Astrocyte (in vitro differentiated cells and primary cell): ENCODE results near the gene ZMYND11. TPM values are rescaled to one million over a fixed set of nuclear protein-coding genes. Genes with fewer than 3 reads are reported as not detected.

Experiments used
- DNase-seq: peaks from one replicate; pipeline ENCODE4 v3.0.0-alpha.2; 2010; ENCODE audit warnings: low read depth
- FAIRE-seq: peaks from 2 replicates; lab custom pipeline; 2011; peaks lifted over from hg19 to GRCh38; lab: Jason Lieb, UNC
- H2AFZ ChIP-seq: 2 replicates; pipeline ENCODE4 v1.6.0; 2012; ENCODE audit warnings: low read depth, low read length, inconsistent platforms
- H3K27ac ChIP-seq: 2 replicates; pipeline ENCODE4 v1.5.1; 2011; ENCODE audit warnings: low read depth, low read length, inconsistent platforms
- H3K27me3 ChIP-seq: 2 replicates; pipeline ENCODE4 v1.6.0; 2011; ENCODE audit warnings: low read length, inconsistent platforms; ENCODE audit not compliant: insufficient read depth
- H3K36me3 ChIP-seq: 2 replicates; pipeline ENCODE4 v1.5.1; 2011; ENCODE audit warnings: low read length, inconsistent platforms; ENCODE audit not compliant: insufficient read depth
- H3K4me1 ChIP-seq: 2 replicates; pipeline ENCODE4 v1.5.1; 2011; ENCODE audit warnings: low read length, inconsistent platforms; ENCODE audit not compliant: insufficient read depth
- H3K4me2 ChIP-seq: 2 replicates; pipeline ENCODE4 v1.6.0; 2012; ENCODE audit warnings: low read length, inconsistent platforms
- H3K4me3 ChIP-seq: 2 replicates; pipeline ENCODE4 v1.5.1; 2011; ENCODE audit warnings: low read depth, mild to moderate bottlenecking, low read length, inconsistent platforms; ENCODE audit not compliant: insufficient read depth
- H3K79me2 ChIP-seq: 2 replicates; pipeline ENCODE4 v1.6.0; 2012; ENCODE audit warnings: mild to moderate bottlenecking, low read length, inconsistent platforms; ENCODE audit not compliant: insufficient read depth
- H3K9ac ChIP-seq: 2 replicates; pipeline ENCODE4 v1.6.0; 2012; ENCODE audit warnings: mild to moderate bottlenecking, low read length, inconsistent platforms
- H3K9me3 ChIP-seq: 2 replicates; pipeline ENCODE4 v1.5.1; 2012; ENCODE audit warnings: low read depth, mild to moderate bottlenecking, low read length, inconsistent platforms; ENCODE audit not compliant: insufficient read depth
- H4K20me1 ChIP-seq: 2 replicates; pipeline ENCODE4 v1.6.0; 2012; ENCODE audit warnings: low read length, inconsistent platforms; ENCODE audit not compliant: insufficient read depth
- H3K27ac Mint-ChIP-seq: one replicate; pipeline ENCODE4 v1.8.0; 2021; ENCODE audit warnings: mild to moderate bottlenecking, mixed read lengths; ENCODE audit not compliant: unreplicated experiment
- H3K27me3 Mint-ChIP-seq: one replicate; pipeline ENCODE4 v1.8.0; 2021; ENCODE audit warnings: low read depth, mixed read lengths; ENCODE audit not compliant: unreplicated experiment
- H3K36me3 Mint-ChIP-seq: one replicate; pipeline ENCODE4 v1.8.0; 2021; ENCODE audit warnings: low read depth, mixed read lengths; ENCODE audit not compliant: unreplicated experiment
- H3K4me1 Mint-ChIP-seq: one replicate; pipeline ENCODE4 v1.8.0; 2021; ENCODE audit warnings: low read depth, mixed read lengths; ENCODE audit not compliant: unreplicated experiment
- H3K4me3 Mint-ChIP-seq: one replicate; pipeline ENCODE4 v1.8.0; 2021; ENCODE audit warnings: mild to moderate bottlenecking, moderate library complexity, mixed read lengths; ENCODE audit not compliant: unreplicated experiment
- H3K9me3 Mint-ChIP-seq: one replicate; pipeline ENCODE4 v1.8.0; 2021; ENCODE audit warnings: mild to moderate bottlenecking, mixed read lengths; ENCODE audit not compliant: unreplicated experiment
- CTCF ChIP-seq: IDR thresholded peaks from 2 replicates; pipeline ENCODE4 v1.5.1; 2011; ENCODE audit warnings: low read depth, mild to moderate bottlenecking, inconsistent platforms, low read length, moderate library complexity; ENCODE audit not compliant: insufficient read depth
- EZH2 ChIP-seq: IDR thresholded peaks from 2 replicates; pipeline ENCODE4 v1.6.1; 2012; ENCODE audit warnings: mild to moderate bottlenecking, low read length, inconsistent platforms; ENCODE audit not compliant: insufficient read depth
- total RNA-seq: library from RNA; stranded (reverse); gene quantifications from 2 replicates; pipeline ENCODE4 v1.2.1, GENCODE V29; 2021

ZMYND11 gene
- total RNA-seq, 1 donor from 2014 or later, result 37.9 TPM

GRCh38 chr10:228366-228765 is 93.1 kb downstream of the ZMYND11 start:
- no peaks in the 10 kb centered on the region for H3K9me3 ChIP-seq
- no peaks in the 10 kb centered on the region for H3K4me1 ChIP-seq
- DNase-seq (no peak), FAIRE-seq (no peak)
- peaks cover 6% of the 10 kb centered on the region for H3K79me2 ChIP-seq
- no peak overlapping the region for H3K27ac ChIP-seq
- H3K36me3 Mint-ChIP-seq, result peaks cover 3% of the 10 kb centered on the region
- H3K27ac Mint-ChIP-seq, result no peak overlapping the region
- H3K27me3 Mint-ChIP-seq, result no peaks in the 10 kb centered on the region
- H4K20me1 ChIP-seq, result peaks cover 6% of the 10 kb centered on the region
- no peaks in the 10 kb centered on the region for H3K4me1 Mint-ChIP-seq
- no peak overlapping the region for H3K4me2 ChIP-seq
- H3K9me3 Mint-ChIP-seq, result no peaks in the 10 kb centered on the region
- no peak overlapping the region for H3K4me3 Mint-ChIP-seq
- H3K9ac ChIP-seq, result no peak overlapping the region
- H3K4me3 ChIP-seq, result no peak overlapping the region
- no peak for TF ChIP-seq EZH2
- no peak for TF ChIP-seq CTCF
- no peak overlapping the region for H2AFZ ChIP-seq
- H3K36me3 ChIP-seq, result no peaks in the 10 kb centered on the region
- no peaks in the 10 kb centered on the region for H3K27me3 ChIP-seq

DNA sequence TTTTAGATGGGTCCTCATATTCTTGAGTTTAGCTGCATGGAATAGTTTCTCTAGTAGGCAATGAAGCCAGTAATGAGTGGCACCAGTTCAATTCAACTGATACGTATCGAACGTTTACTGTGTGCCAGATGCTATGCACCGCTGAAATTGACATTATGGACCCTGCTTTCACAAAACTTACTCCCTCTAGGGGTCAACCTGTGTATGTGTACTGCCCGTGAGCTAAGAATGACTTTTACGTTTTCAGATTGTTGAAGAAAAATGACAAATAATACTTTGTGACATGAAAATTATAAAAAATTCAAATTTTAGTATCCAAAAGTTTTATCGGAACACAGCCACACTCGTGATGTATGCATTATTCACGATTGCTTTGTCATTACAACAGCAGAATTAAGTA is 95.5 kb downstream of the ZMYND11 start:
- no peaks in the 10 kb centered on the region for H3K9me3 Mint-ChIP-seq
- Histone ChIP-seq H4K20me1 (peaks cover 4% of the 10 kb centered on the region), H3K27ac (no peak overlapping the region), H3K27me3 (no peaks in the 10 kb centered on the region), H3K79me2 (peaks cover 9% of the 10 kb centered on the region), H3K4me1 (no peaks in the 10 kb centered on the region), H3K9me3 (no peaks in the 10 kb centered on the region), H3K9ac (no peak overlapping the region), H2AFZ (no peak overlapping the region), H3K36me3 (no peaks in the 10 kb centered on the region), H3K4me3 (no peak overlapping the region), H3K4me2 (no peak overlapping the region)
- DNase-seq (no peak), FAIRE-seq (no peak)
- H3K4me1 Mint-ChIP-seq, result no peaks in the 10 kb centered on the region
- peaks cover 3% of the 10 kb centered on the region for H3K36me3 Mint-ChIP-seq
- TF ChIP-seq CTCF (peak; percentile 42), EZH2 (no peak)
- H3K4me3 Mint-ChIP-seq, result no peak overlapping the region
- no peak overlapping the region for H3K27ac Mint-ChIP-seq
- no peaks in the 10 kb centered on the region for H3K27me3 Mint-ChIP-seq

DNA sequence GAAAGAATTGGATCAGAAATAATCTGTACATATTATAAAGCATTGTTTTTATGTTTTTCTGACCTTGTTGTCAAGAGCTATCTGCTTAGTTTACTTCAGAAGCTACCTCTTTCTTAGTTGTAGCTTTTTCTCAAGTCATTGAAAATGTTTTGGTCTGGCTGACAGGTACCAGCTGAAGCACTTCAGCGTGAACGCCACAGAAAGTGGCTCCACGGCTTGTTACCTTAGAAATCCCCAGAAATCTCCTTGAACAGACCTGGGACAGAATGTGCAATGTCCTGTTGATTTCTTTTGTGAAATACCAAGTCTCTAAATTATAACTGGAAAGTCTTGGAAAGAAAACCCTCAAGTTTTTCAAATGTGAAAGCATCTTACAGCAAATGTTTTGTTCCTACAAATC is 96.8 kb downstream of the ZMYND11 start:
- H4K20me1 ChIP-seq, result no peaks in the 10 kb centered on the region
- FAIRE-seq (no peak), DNase-seq (no peak)
- H3K9ac ChIP-seq, result no peak overlapping the region
- H3K9me3 ChIP-seq, result no peaks in the 10 kb centered on the region
- H3K27ac ChIP-seq, result no peak overlapping the region
- peaks cover 9% of the 10 kb centered on the region for H3K79me2 ChIP-seq
- Mint-ChIP-seq H3K27ac (no peak overlapping the region), H3K4me1 (no peaks in the 10 kb centered on the region), H3K27me3 (no peaks in the 10 kb centered on the region), H3K9me3 (no peaks in the 10 kb centered on the region), H3K4me3 (no peak overlapping the region), H3K36me3 (peaks cover 3% of the 10 kb centered on the region)
- no peak overlapping the region for H3K4me3 ChIP-seq
- no peaks in the 10 kb centered on the region for H3K36me3 ChIP-seq
- no peaks in the 10 kb centered on the region for H3K27me3 ChIP-seq
- no peak overlapping the region for H2AFZ ChIP-seq
- no peak overlapping the region for H3K4me2 ChIP-seq
- TF ChIP-seq CTCF, result no peak
- no peak for TF ChIP-seq EZH2
- H3K4me1 ChIP-seq, result no peaks in the 10 kb centered on the region
